ENCODE measurements around the gene RBPJ. TPM values are rescaled to one million over a fixed set of nuclear protein-coding genes. Genes with fewer than 3 reads are reported as not detected.

The RBPJ gene
- total and polyA plus RNA-seq, 2 experiments from 2014 or later: 73.7 to 74.5 TPM

DNA sequence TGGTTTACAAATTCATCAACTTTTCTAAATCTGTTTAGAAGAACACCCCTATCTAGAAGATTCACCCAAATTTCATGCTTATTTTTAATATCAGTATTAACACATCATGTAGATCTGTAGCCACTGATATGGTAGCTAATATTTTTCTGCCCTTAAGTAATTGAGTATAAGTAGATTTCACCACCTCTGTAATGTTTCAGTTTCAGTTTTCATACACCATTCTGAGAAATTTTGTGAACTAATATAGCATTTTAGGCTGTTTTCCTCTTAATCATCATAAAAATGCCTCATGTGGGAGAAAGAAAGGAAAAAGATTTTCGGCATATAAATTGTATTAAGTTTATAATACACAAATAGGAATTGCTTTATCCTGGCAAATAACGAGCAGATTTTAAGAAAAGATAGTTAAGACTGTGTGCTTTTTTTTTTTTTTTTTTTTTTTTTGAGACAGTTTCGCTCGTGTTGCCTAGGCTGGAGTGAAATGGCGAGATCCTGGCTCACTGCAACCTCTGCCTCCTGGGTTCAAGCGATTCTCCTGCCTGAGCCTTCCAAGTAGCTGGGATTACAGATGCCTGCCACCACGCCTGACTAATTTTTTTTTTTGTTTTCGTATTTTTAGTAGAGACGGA lies 21.4 kb upstream of the RBPJ start:
- WGBS (ENCODE audit: low lambda C conversion rate, missing lambda C conversion rate): 88% methylated on average over 9 of the region's 9 CpGs
- no peak overlapping the region for H3K4me2 ChIP-seq
- DNase-seq (ENCODE audit: low spot score): no peak

GRCh38 chr4:26300314-26301307 lies 20.2 kb upstream of the RBPJ start:
- Histone ChIP-seq H3K9me2 (replicated peaks; ENCODE audit: insufficient read depth) (no peaks in the 10 kb centered on the region), H2AFZ (peak overlapping the region; percentile 19), H4K20me1 (ENCODE audit: insufficient read depth, poor library complexity, severe bottlenecking) (no peaks in the 10 kb centered on the region), H3K4me3 (no peak overlapping the region), H3K27me3 (no peaks in the 10 kb centered on the region), H3K27ac (no peak overlapping the region), H3K4me1 (ENCODE audit: insufficient read depth) (peaks cover 6% of the 10 kb centered on the region), H3K79me2 (no peaks in the 10 kb centered on the region), H3K36me3 (replicated peaks; ENCODE audit: insufficient read depth, low read depth) (no peaks in the 10 kb centered on the region), H3K4me2 (no peak overlapping the region), H3K9me3 (ENCODE audit: low read depth) (no peaks in the 10 kb centered on the region)
- TF ChIP-seq, protein P1, sequence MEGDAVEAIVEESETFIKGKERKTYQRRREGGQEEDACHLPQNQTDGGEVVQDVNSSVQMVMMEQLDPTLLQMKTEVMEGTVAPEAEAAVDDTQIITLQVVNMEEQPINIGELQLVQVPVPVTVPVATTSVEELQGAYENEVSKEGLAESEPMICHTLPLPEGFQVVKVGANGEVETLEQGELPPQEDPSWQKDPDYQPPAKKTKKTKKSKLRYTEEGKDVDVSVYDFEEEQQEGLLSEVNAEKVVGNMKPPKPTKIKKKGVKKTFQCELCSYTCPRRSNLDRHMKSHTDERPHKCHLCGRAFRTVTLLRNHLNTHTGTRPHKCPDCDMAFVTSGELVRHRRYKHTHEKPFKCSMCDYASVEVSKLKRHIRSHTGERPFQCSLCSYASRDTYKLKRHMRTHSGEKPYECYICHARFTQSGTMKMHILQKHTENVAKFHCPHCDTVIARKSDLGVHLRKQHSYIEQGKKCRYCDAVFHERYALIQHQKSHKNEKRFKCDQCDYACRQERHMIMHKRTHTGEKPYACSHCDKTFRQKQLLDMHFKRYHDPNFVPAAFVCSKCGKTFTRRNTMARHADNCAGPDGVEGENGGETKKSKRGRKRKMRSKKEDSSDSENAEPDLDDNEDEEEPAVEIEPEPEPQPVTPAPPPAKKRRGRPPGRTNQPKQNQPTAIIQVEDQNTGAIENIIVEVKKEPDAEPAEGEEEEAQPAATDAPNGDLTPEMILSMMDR (IDR thresholded peaks at IDR 0.05; ENCODE audit: poor library complexity): no peak
- TF ChIP-seq EZH2phosphoT487 (IDR thresholded peaks at IDR 0.05; ENCODE audit: low read depth, severe bottlenecking, unreplicated experiment) (no peak), EZH2 (IDR thresholded peaks at IDR 0.05; ENCODE audit: borderline replicate concordance) (no peak)
- no peak for DNase-seq (ENCODE audit: low spot score)
- WGBS (ENCODE audit: low lambda C conversion rate, missing lambda C conversion rate): 61% methylated on average over 8 of the region's 8 CpGs

More for the DNA sequence above, 21.4 kb upstream of the RBPJ start:
- Histone ChIP-seq H4K20me1 (ENCODE audit: insufficient read depth, poor library complexity, severe bottlenecking) (no peaks in the 10 kb centered on the region), H3K9me3 (ENCODE audit: low read depth) (no peaks in the 10 kb centered on the region), H3K9me2 (replicated peaks; ENCODE audit: insufficient read depth) (no peaks in the 10 kb centered on the region), H3K79me2 (no peaks in the 10 kb centered on the region), H2AFZ (no peak overlapping the region), H3K4me3 (no peak overlapping the region), H3K27me3 (no peaks in the 10 kb centered on the region), H3K27ac (no peak overlapping the region), H3K4me1 (ENCODE audit: insufficient read depth) (peaks cover 6% of the 10 kb centered on the region), H3K36me3 (replicated peaks; ENCODE audit: insufficient read depth, low read depth) (no peaks in the 10 kb centered on the region)
- TF ChIP-seq EZH2phosphoT487 (IDR thresholded peaks at IDR 0.05; ENCODE audit: low read depth, severe bottlenecking, unreplicated experiment) (no peak), EZH2 (IDR thresholded peaks at IDR 0.05; ENCODE audit: borderline replicate concordance) (no peak)
- TF ChIP-seq, protein P1 (IDR thresholded peaks at IDR 0.05; ENCODE audit: poor library complexity): no peak

GRCh38 chr4:26302031-26302899 lies 18.5 kb upstream of the RBPJ start:
- Histone ChIP-seq H2AFZ (no peak overlapping the region), H3K4me1 (ENCODE audit: insufficient read depth) (peaks cover 6% of the 10 kb centered on the region), H3K4me3 (no peak overlapping the region), H3K27ac (no peak overlapping the region), H3K36me3 (replicated peaks; ENCODE audit: insufficient read depth, low read depth) (no peaks in the 10 kb centered on the region), H3K9me2 (replicated peaks; ENCODE audit: insufficient read depth) (no peaks in the 10 kb centered on the region), H3K4me2 (no peak overlapping the region), H3K9me3 (ENCODE audit: low read depth) (no peaks in the 10 kb centered on the region), H4K20me1 (ENCODE audit: insufficient read depth, poor library complexity, severe bottlenecking) (no peaks in the 10 kb centered on the region), H3K27me3 (no peaks in the 10 kb centered on the region), H3K79me2 (no peaks in the 10 kb centered on the region)
- WGBS (ENCODE audit: low lambda C conversion rate, missing lambda C conversion rate): 92% methylated on average over 5 of the region's 5 CpGs
- TF ChIP-seq EZH2 (IDR thresholded peaks at IDR 0.05; ENCODE audit: borderline replicate concordance) (no peak), EZH2phosphoT487 (IDR thresholded peaks at IDR 0.05; ENCODE audit: low read depth, severe bottlenecking, unreplicated experiment) (no peak)
- TF ChIP-seq, protein P1 (IDR thresholded peaks at IDR 0.05; ENCODE audit: poor library complexity): no peak
- no peak for DNase-seq (ENCODE audit: low spot score)
